H9 (cell line): ENCODE measurements around the gene CTLA4. TPM values are rescaled to one million over a fixed set of nuclear protein-coding genes. Genes with fewer than 3 reads are reported as not detected.

Source experiments
- DNase-seq: peaks from one replicate; pipeline ENCODE4 v3.0.0-alpha.2; 2017
- H2AFZ ChIP-seq: one replicate; pipeline ENCODE4 v1.6.1; 2013; ENCODE audit warnings: mild to moderate bottlenecking, low read length, control low read depth, moderate library complexity
- H2AK5ac ChIP-seq: 2 replicates; pipeline ENCODE4 v1.6.1; 2013; ENCODE audit warnings: low read length, control low read depth, mixed read lengths; ENCODE audit not compliant: insufficient read length
- H2BK120ac ChIP-seq: one replicate; pipeline ENCODE4 v1.6.1; 2013; ENCODE audit warnings: low read depth, mild to moderate bottlenecking, low read length, control low read depth, inconsistent platforms; ENCODE audit not compliant: poor library complexity, severe bottlenecking
- H2BK12ac ChIP-seq: 2 replicates; pipeline ENCODE4 v1.6.1; 2013; ENCODE audit warnings: low read length, control low read depth, mixed read lengths, low read depth; ENCODE audit not compliant: insufficient read length
- H2BK15ac ChIP-seq: 2 replicates; pipeline ENCODE4 v1.6.1; 2013; ENCODE audit warnings: low read depth, low read length, control low read depth
- H2BK20ac ChIP-seq: one replicate; pipeline ENCODE4 v1.6.1; 2013; ENCODE audit warnings: low read depth, mild to moderate bottlenecking, low read length, control low read depth, inconsistent platforms; ENCODE audit not compliant: poor library complexity, severe bottlenecking
- H2BK5ac ChIP-seq: 2 replicates; pipeline ENCODE4 v1.6.1; 2013; ENCODE audit warnings: low read length, control low read depth, mixed read lengths; ENCODE audit not compliant: insufficient read length
- H3K14ac ChIP-seq: 2 replicates; pipeline ENCODE4 v1.6.1; 2013; ENCODE audit warnings: low read length, control low read depth; ENCODE audit not compliant: insufficient read depth
- H3K18ac ChIP-seq: 2 replicates; pipeline ENCODE4 v1.6.1; 2013; ENCODE audit warnings: low read depth, mild to moderate bottlenecking, mixed read lengths, low read length, control low read depth; ENCODE audit not compliant: insufficient read length
- H3K23ac ChIP-seq: 2 replicates; pipeline ENCODE4 v1.6.1; 2013; ENCODE audit warnings: low read length, control low read depth, mixed read lengths, low read depth; ENCODE audit not compliant: insufficient read length
- H3K23me2 ChIP-seq: 2 replicates; pipeline ENCODE4 v1.6.1; 2013; ENCODE audit warnings: low read depth, mild to moderate bottlenecking, mixed read lengths, low read length, control low read depth; ENCODE audit not compliant: insufficient read length, poor library complexity, severe bottlenecking
- H3K27ac ChIP-seq: 2 replicates; pipeline ENCODE4 v1.5.1; 2013; ENCODE audit warnings: low read length, control low read depth, mixed read lengths, low read depth; ENCODE audit not compliant: insufficient read length
- H3K27me3 ChIP-seq: 2 replicates; pipeline ENCODE4 v1.6.1; 2013; ENCODE audit warnings: low read length, control low read depth, inconsistent platforms; ENCODE audit not compliant: insufficient read depth
- H3K4ac ChIP-seq: 2 replicates; pipeline ENCODE4 v1.6.1; 2013; ENCODE audit warnings: low read depth, mild to moderate bottlenecking, control low read depth, inconsistent platforms, low read length, moderate library complexity
- H3K4me1 ChIP-seq: 2 replicates; pipeline ENCODE4 v1.6.1; 2013; ENCODE audit warnings: low read length, control low read depth, inconsistent platforms; ENCODE audit not compliant: insufficient read depth
- H3K4me2 ChIP-seq: 2 replicates; pipeline ENCODE4 v1.6.1; 2013; ENCODE audit warnings: low read length, control low read depth, mixed read lengths; ENCODE audit not compliant: insufficient read length, insufficient read depth
- H3K56ac ChIP-seq: 2 replicates; pipeline ENCODE4 v1.6.1; 2013; ENCODE audit warnings: low read depth, mild to moderate bottlenecking, mixed read lengths, low read length, control low read depth; ENCODE audit not compliant: insufficient read length
- H3K79me1 ChIP-seq: 2 replicates; pipeline ENCODE4 v1.6.1; 2013; ENCODE audit warnings: low read depth, mild to moderate bottlenecking, moderate library complexity, low read length, control low read depth, inconsistent platforms; ENCODE audit not compliant: insufficient read depth, poor library complexity, severe bottlenecking
- H3K79me2 ChIP-seq: 2 replicates; pipeline ENCODE4 v1.6.1; 2013; ENCODE audit warnings: low read length, control low read depth, inconsistent platforms; ENCODE audit not compliant: insufficient read depth
- H3K9ac ChIP-seq: 2 replicates; pipeline ENCODE4 v1.6.1; 2013; ENCODE audit warnings: low read length, control low read depth, mixed read lengths; ENCODE audit not compliant: insufficient read length; ENCODE audit errors: extremely low read depth
- H3K9me3 ChIP-seq: one replicate; pipeline ENCODE4 v1.6.1; 2013; ENCODE audit warnings: low read depth, low read length, inconsistent platforms; ENCODE audit not compliant: control insufficient read depth
- H3T11ph ChIP-seq: one replicate; pipeline ENCODE4 v1.6.1; 2013; ENCODE audit warnings: mild to moderate bottlenecking, low read length, control low read depth, inconsistent platforms
- H4K20me1 ChIP-seq: one replicate; pipeline ENCODE4 v1.6.1; 2013; ENCODE audit not compliant: control insufficient read depth, insufficient read length, insufficient read depth
- H4K5ac ChIP-seq: 2 replicates; pipeline ENCODE4 v1.6.1; 2013; ENCODE audit warnings: low read depth, mild to moderate bottlenecking, mixed read lengths, low read length, control low read depth; ENCODE audit not compliant: insufficient read length
- H4K8ac ChIP-seq: replicated peaks from 2 replicates; pipeline ENCODE4 v1.6.1; 2013; ENCODE audit warnings: low read length, control low read depth, mixed read lengths, low read depth; ENCODE audit not compliant: insufficient read length
- H4K91ac ChIP-seq: 2 replicates; pipeline ENCODE4 v1.6.1; 2013; ENCODE audit warnings: low read depth, mild to moderate bottlenecking, moderate library complexity, mixed read lengths, low read length, control low read depth; ENCODE audit not compliant: insufficient read length
- H3K27ac Mint-ChIP-seq, 3 experiments: 2 replicates in 2 of 3; 3 replicates in 1 of 3; pipeline ENCODE4 v1.8.0; 2020 to 2021; ENCODE audit warnings: mixed read lengths in 3 of 3, mild to moderate bottlenecking in 1 of 3, moderate library complexity in 1 of 3
- H3K27me3 Mint-ChIP-seq: 2 replicates; pipeline ENCODE4 v1.8.0; 2021; ENCODE audit warnings: low read depth, mild to moderate bottlenecking, moderate library complexity, mixed read lengths
- H3K36me3 Mint-ChIP-seq, 3 experiments: 2 replicates in 2 of 3; 3 replicates in 1 of 3; pipeline ENCODE4 v1.8.0; 2020 to 2021; ENCODE audit warnings: low read depth in 3 of 3, mixed read lengths in 3 of 3; ENCODE audit not compliant: insufficient read depth in 1 of 3
- H3K4me1 Mint-ChIP-seq, 2 experiments: 2 replicates each; pipeline ENCODE4 v1.8.0; 2020; ENCODE audit warnings: mixed read lengths in 2 of 2
- H3K4me3 Mint-ChIP-seq, 2 experiments: 2 replicates in 1 of 2; 3 replicates in 1 of 2; pipeline ENCODE4 v1.8.0; 2020 to 2021; ENCODE audit warnings: mild to moderate bottlenecking in 2 of 2, mixed read lengths in 2 of 2, moderate library complexity in 1 of 2
- H3K9me3 Mint-ChIP-seq, 2 experiments: 2 replicates in 1 of 2; 3 replicates in 1 of 2; pipeline ENCODE4 v1.8.0; 2020; ENCODE audit warnings: mild to moderate bottlenecking in 2 of 2, mixed read lengths in 2 of 2, moderate library complexity in 1 of 2
- CTCF ChIP-seq: fragments of 200-600 bp; sonication (generic); conservative IDR thresholded peaks from 3 replicates; pipeline ENCODE4 v1.8.0; 2021; ENCODE audit warnings: antibody characterized with exemption, mild to moderate bottlenecking
- WGBS: extraction: QIAGEN DNeasy Blood & Tissue Kit; methylation state at CpG from one replicate; pipeline ENCODE4 v1.1.7; 2013; ENCODE audit warnings: missing lambda C conversion rate, low lambda C conversion rate, mixed read lengths; ENCODE audit not compliant: insufficient read length; ENCODE audit errors: extremely low coverage; 5-methylcytosine and 5-hydroxymethylcytosine counted together
- total RNA-seq: library from RNA; stranded (reverse); gene quantifications from 2 replicates; pipeline ENCODE4 v1.2.1, GENCODE V29; 2021

The CTLA4 gene
- total RNA-seq, 1 experiment from 2014 or later, result not detected

GRCh38 chr2:203841654-203842053 lies 25.9 kb upstream of the CTLA4 start:
- no peaks in the 10 kb centered on the region for H3K27me3 ChIP-seq

More at GRCh38 chr2:203841654-203842053, 25.9 kb upstream of the CTLA4 start:
- no peak overlapping the region for H3K23ac ChIP-seq
- H4K5ac ChIP-seq, result no peak overlapping the region
- no peaks in the 10 kb centered on the region for H3K79me2 ChIP-seq
- no peak overlapping the region for H2BK120ac ChIP-seq
- no peak overlapping the region for H2BK5ac ChIP-seq
- H3K9ac ChIP-seq, result no peak overlapping the region
- H4K91ac ChIP-seq, result no peak overlapping the region
- Mint-ChIP-seq H3K27me3 (peaks cover 1% of the 10 kb centered on the region), H3K27ac (no peak overlapping the region), H3K4me3 (no peak overlapping the region), H3K9me3 (no peaks in the 10 kb centered on the region), H3K36me3 (no peaks in the 10 kb centered on the region), H3K4me1 (no peaks in the 10 kb centered on the region)
- H3K9me3 ChIP-seq, result no peaks in the 10 kb centered on the region
- no peaks in the 10 kb centered on the region for H3K23me2 ChIP-seq
- H2AFZ ChIP-seq, result no peak overlapping the region
- H3K4me1 ChIP-seq, result no peaks in the 10 kb centered on the region
- no peak overlapping the region for H3T11ph ChIP-seq
- no peaks in the 10 kb centered on the region for H4K20me1 ChIP-seq
- DNase-seq, result no peak
- WGBS, result no CpG with 5 or more reads among the region's 5 CpGs
- no peak for TF ChIP-seq CTCF
- no peak overlapping the region for H3K4me2 ChIP-seq
- no peak overlapping the region for H4K8ac ChIP-seq
- no peak overlapping the region for H2BK20ac ChIP-seq
- no peaks in the 10 kb centered on the region for H3K79me1 ChIP-seq
- no peak overlapping the region for H3K56ac ChIP-seq
- no peak overlapping the region for H3K4ac ChIP-seq
- no peak overlapping the region for H2AK5ac ChIP-seq
- no peak overlapping the region for H2BK12ac ChIP-seq
- H3K27ac ChIP-seq, result no peak overlapping the region
- no peak overlapping the region for H3K14ac ChIP-seq
- no peak overlapping the region for H2BK15ac ChIP-seq
- H3K18ac ChIP-seq, result no peak overlapping the region
